Ovary (tissue), 10 donors: ENCODE data around the gene TRAM1L1. TPM values are rescaled to one million over a fixed set of nuclear protein-coding genes. Genes with fewer than 3 reads are reported as not detected.

Experiments used
- DNase-seq, 5 donors: peaks; one replicate each; pipeline ENCODE4 v3.0.0-alpha.2; 2019 to 2020
- H3K27ac ChIP-seq, 2 donors: fragments of 200-600 bp; one replicate each; pipeline versions ENCODE4 v1.5.1 to v1.8.0; 2019 to 2022
- H3K27me3 ChIP-seq: fragments of 200-600 bp; one replicate; pipeline ENCODE4 v1.8.0; 2022
- H3K36me3 ChIP-seq: fragments of 200-600 bp; sonication (generic); one replicate; pipeline ENCODE4 v1.5.1; 2019
- H3K4me1 ChIP-seq: one replicate; pipeline ENCODE4 v1.8.1; 2013; ENCODE audit warnings: mild to moderate bottlenecking, moderate library complexity; ENCODE audit not compliant: insufficient read depth
- H3K4me3 ChIP-seq: fragments of 200-600 bp; sonication (generic); one replicate; pipeline ENCODE4 v1.5.1; 2017
- H3K9me3 ChIP-seq, 2 donors: fragments of 200-600 bp in 1 of 2; sonication (generic) in 1 of 2; one replicate each; pipeline versions ENCODE4 v1.5.1 to v1.8.1; 2013 to 2019; ENCODE audit warnings: mild to moderate bottlenecking in 1 of 2, moderate library complexity in 1 of 2
- CTCF ChIP-seq, 3 donors: fragments of 450-650 bp in 2 of 3; fragments of 200-600 bp in 1 of 3; IDR thresholded peaks; one replicate each; pipeline versions ENCODE4 v1.5.1 to v1.8.0; 2016 to 2022; ENCODE audit warnings: antibody characterized with exemption in 3 of 3, mild to moderate bottlenecking in 1 of 3
- EP300 ChIP-seq: sonication (generic); formaldehyde crosslinking; IDR thresholded peaks from one replicate; pipeline ENCODE4 v1.6.1; 2017; ENCODE audit warnings: antibody characterized with exemption
- POLR2A ChIP-seq: fragments of 450-650 bp; IDR thresholded peaks from one replicate; pipeline ENCODE4 v1.6.1; 2017; ENCODE audit warnings: antibody characterized with exemption, mild to moderate bottlenecking, moderate library complexity
- WGBS, 3 donors: extraction: QIAGEN DNeasy Blood & Tissue Kit in 1 of 3; methylation state at CpG; one replicate each; pipeline versions ENCODE4 v1.1.5 to v1.1.7; 2013 to 2017; 5-methylcytosine and 5-hydroxymethylcytosine counted together
- intact Hi-C, 4 donors: fragments of 100-400 bp; cut with DNase I; formaldehyde crosslinking; loops; one replicate each; pipeline versions ENCODE4 v1.11.0 to v1.15.1; 2022 to 2023
- long read RNA-seq, 3 donors: library from polyadenylated mRNA in 2 of 3; unstranded in 2 of 3; transcript quantifications; one replicate each; pipeline ENCODE4 v2.0.0 and lab custom pipeline, GENCODE V29; 2021 to 2026
- polyA plus RNA-seq, 2 donors: library from polyadenylated mRNA; stranded (reverse); fragments of 200-250 nt in 1 of 2; fragments of 350-450 nt in 1 of 2; fragmentation: Illumina TruSeq in 1 of 2; extraction: RNeasy Lipid Tissue Mini Kit (QIAGEN cat#74804) in 1 of 2; gene quantifications; one replicate each; pipeline ENCODE4 v1.2.3, GENCODE V29; 2013 to 2014
- total RNA-seq, 7 donors: library from RNA; depleted of rRNA in 2 of 7; stranded (reverse); fragments of >200 nt in 2 of 7; fragmentation: NEBNext Ultra II Directional in 3 of 7; extraction: Animal tissue kit (Norgen Biotek cat#: 25700) in 3 of 7; gene quantifications; one replicate each; pipeline versions ENCODE4 v1.1.0 to v1.2.4, GENCODE V29; 2016 to 2023
- donor health status: DM: no; HTN: no; CAD: no; lungs with moderate emphysema.
- donor health status: DM: no; HTN: no; CAD: no.
- donor health status: Bipolar disorder and iron deficiency.
- donor health status: DM: yes; HTN: yes; CAD: no.
- donor health status: DM: no; HTN: no; CAD: no.
- donor health status: DM: yes; HTN: yes; CAD: no.

TRAM1L1 gene
- total RNA-seq (1 to 10 TPM in 5 of 7 donors, under 1 TPM in 2; 0.83 to 3.0 (median 2.2) TPM), polyA plus RNA-seq (1 to 10 TPM; 1.1 to 2.0 TPM)
- long read RNA-seq, donor 1, transcript TRAM1L1-201 (1 exons, 2,023 nt): major isoform, 5 of 5 reads
- long read RNA-seq, donor 1, partial matches to known transcripts: 0 of 5 reads
- long read RNA-seq, donor 1, other reads (novel, unspliced or antisense): 0 of 5 reads
- long read RNA-seq, donor 2, transcript TRAM1L1-201 (1 exons, 2,023 nt): major isoform, 10 of 10 reads
- long read RNA-seq, donor 2, partial matches to known transcripts: 0 of 10 reads
- long read RNA-seq, donor 2, other reads (novel, unspliced or antisense): 0 of 10 reads
- long read RNA-seq, donor 3, partial matches to known transcripts: 0 of 4 reads
- long read RNA-seq, donor 3, other reads (novel, unspliced or antisense): 1 of 4 reads

- no peaks in the 10 kb centered on the region for H3K9me3 ChIP-seq
- 5 to 7% (median 5%) methylated on average over 45 of the region's 45 CpGs for WGBS, 3 donors
- H3K4me1 ChIP-seq: peaks cover 1% of the 10 kb centered on the region
- H3K36me3 ChIP-seq: no peaks in the 10 kb centered on the region
- no peak for TF ChIP-seq CTCF (IDR thresholded peaks at IDR 0.05)
- TF ChIP-seq EP300: no peak
- TF ChIP-seq POLR2A: no peak
- DNase-seq: peak; percentile 37 to 77 (median 45)
- intact Hi-C loops: no loop called here
- no peak within 1 kb of the TSS for H3K27ac ChIP-seq
- no peaks in the 10 kb centered on the region for H3K27me3 ChIP-seq
- H3K4me3 ChIP-seq: peak within 1 kb of the TSS; percentile 44
Observed at GRCh38 chr4:117084866-117085701, at the start of gene TRAM1L1. TSS of gene TRAM1L1 (minus strand) at chr4:117085576. CDS start at chr4:117085393, 183 bp downstream.

- Histone ChIP-seq H3K27me3 (no peaks in the 10 kb centered on the region), H3K36me3 (no peaks in the 10 kb centered on the region), H3K4me1 (no peaks in the 10 kb centered on the region), H3K27ac (no peak overlapping the region), H3K9me3 (no peaks in the 10 kb centered on the region), H3K4me3 (no peak overlapping the region)
- no peak for DNase-seq
- intact Hi-C loops: no loop called here
- TF ChIP-seq CTCF (IDR thresholded peaks at IDR 0.05) (no peak), POLR2A (no peak), EP300 (no peak)
- WGBS, 3 donors: 0 to 2% (median 1%) methylated on average over 4 of the region's 4 CpGs
Observed at GRCh38 chr4:117134386-117134785, 49.0 kb upstream of the TRAM1L1 start.

- DNase-seq: no peak
- Histone ChIP-seq H3K27me3 (no peaks in the 10 kb centered on the region), H3K4me3 (no peak overlapping the region), H3K4me1 (no peaks in the 10 kb centered on the region), H3K27ac (no peak overlapping the region), H3K36me3 (no peaks in the 10 kb centered on the region), H3K9me3 (no peaks in the 10 kb centered on the region)
- intact Hi-C loops: no loop called here
- no peak for TF ChIP-seq EP300
- TF ChIP-seq POLR2A: no peak
- TF ChIP-seq CTCF (IDR thresholded peaks at IDR 0.05): no peak
Observed at GRCh38 chr4:117096886-117097285, 11.5 kb upstream of the TRAM1L1 start.

DNA sequence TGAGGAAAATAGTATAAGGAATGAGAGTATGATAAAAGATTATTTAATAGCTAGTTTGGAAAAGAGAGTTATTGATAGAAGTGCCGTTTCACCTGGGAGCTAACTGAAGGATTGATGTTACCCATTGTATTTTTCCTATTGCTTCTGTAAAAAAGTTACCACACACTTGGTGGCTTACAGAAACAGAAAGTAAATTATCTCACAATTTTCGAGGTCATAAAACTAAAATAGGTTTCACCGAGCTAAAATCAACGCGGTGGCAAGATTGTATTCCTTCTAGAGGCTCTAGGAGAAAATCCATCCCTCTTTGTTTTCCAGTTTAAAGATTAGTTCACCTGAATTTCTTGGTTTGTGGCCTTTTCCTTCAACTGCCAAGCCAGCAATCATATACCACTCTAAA, 11.1 kb upstream of the TRAM1L1 start:
- Histone ChIP-seq H3K9me3 (no peaks in the 10 kb centered on the region), H3K4me1 (no peaks in the 10 kb centered on the region), H3K4me3 (no peak overlapping the region), H3K36me3 (no peaks in the 10 kb centered on the region), H3K27me3 (no peaks in the 10 kb centered on the region), H3K27ac (no peak overlapping the region)
- WGBS, 3 donors: 68 to 84% (median 71%) methylated on average over 5 of the region's 5 CpGs
- intact Hi-C loops: no loop called here
- TF ChIP-seq POLR2A (no peak), CTCF (IDR thresholded peaks at IDR 0.05) (no peak), EP300 (no peak)
- no peak for DNase-seq
